ENCODE results near the gene CACNA2D4. TPM values are rescaled to one million over a fixed set of nuclear protein-coding genes. Genes with fewer than 3 reads are reported as not detected.

CACNA2D4 gene
- total and polyA plus RNA-seq, 4 donors, result 0.82 to 2.8 (median 1.3) TPM

DNA sequence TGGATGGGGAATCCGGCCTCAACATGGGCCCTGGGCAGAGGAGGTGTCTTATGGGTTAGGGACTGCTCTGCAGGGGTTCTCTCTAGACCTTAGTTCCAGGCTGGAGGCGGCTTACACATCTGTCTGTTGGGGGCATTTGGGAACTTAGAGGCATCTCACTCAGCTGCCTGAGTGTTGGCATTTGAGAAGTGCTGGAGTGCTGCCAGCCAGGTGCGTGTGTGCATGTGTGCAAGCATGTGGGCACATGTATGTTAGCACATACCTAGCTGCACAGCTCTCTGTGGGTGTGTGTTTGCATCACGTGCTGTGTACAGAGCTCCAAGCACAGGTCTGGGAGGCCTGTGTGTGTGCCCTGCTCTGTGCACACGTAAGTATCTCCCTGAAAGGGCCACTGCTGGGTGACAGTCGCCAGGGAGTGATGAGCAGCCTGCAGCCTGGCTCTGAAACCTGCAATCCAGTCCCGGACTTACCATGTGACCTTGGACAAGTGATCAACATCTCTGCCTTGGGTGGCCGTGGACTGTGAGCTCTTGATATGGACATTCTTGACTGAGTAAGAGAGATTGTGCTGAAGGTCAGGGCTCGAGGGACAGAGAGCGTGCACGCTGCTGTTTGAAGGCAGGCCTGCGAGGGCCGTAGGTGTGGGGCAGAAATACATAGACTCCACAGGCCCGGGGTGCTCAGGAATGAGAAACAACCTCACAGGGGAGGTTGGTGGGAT is 92.9 kb downstream of the CACNA2D4 start:
- Histone ChIP-seq H3K4me3 (ENCODE audit: low read depth in 1 of 3, low read length in 3 of 3) (no peak overlapping the region), H3K9me3 (ENCODE audit: control insufficient read depth in 4 of 4, low read length in 3 of 4) (no peaks in the 10 kb centered on the region), H3K36me3 (ENCODE audit: control insufficient read depth in 4 of 4, insufficient read depth in 3 of 4, low read depth in 1 of 4, low read length in 3 of 4) (no peaks in the 10 kb centered on the region), H3K9ac (ENCODE audit: low read depth in 1 of 2, low read length in 2 of 2) (no peak overlapping the region), H3K27me3 (ENCODE audit: control insufficient read depth in 4 of 4, insufficient read depth in 4 of 4, low read length in 3 of 4) (peaks cover 0 to 6% (median under 1%) of the 10 kb centered on the region in 4 donors), H3K4me1 (ENCODE audit: control insufficient read depth in 4 of 4, insufficient read depth in 4 of 4, low read length in 3 of 4) (no peaks in the 10 kb centered on the region), H3K27ac (ENCODE audit: low read depth in 1 of 2, low read length in 2 of 2) (no peak overlapping the region)
- no peak for TF ChIP-seq TAF1 (conservative IDR thresholded peaks at IDR 0.05)
- TF ChIP-seq YY1 (IDR thresholded peaks at IDR 0.05), result no peak
- no peak for TF ChIP-seq NR2F2 (IDR thresholded peaks at IDR 0.05)
- no peak for TF ChIP-seq FOXA2 (IDR thresholded peaks at IDR 0.05)
- no peak for TF ChIP-seq RXRA (IDR thresholded peaks at IDR 0.05)
- no peak for TF ChIP-seq HNF4G (IDR thresholded peaks at IDR 0.05)
- no peak for TF ChIP-seq JUND (IDR thresholded peaks at IDR 0.05)
- TF ChIP-seq, protein P1, sequence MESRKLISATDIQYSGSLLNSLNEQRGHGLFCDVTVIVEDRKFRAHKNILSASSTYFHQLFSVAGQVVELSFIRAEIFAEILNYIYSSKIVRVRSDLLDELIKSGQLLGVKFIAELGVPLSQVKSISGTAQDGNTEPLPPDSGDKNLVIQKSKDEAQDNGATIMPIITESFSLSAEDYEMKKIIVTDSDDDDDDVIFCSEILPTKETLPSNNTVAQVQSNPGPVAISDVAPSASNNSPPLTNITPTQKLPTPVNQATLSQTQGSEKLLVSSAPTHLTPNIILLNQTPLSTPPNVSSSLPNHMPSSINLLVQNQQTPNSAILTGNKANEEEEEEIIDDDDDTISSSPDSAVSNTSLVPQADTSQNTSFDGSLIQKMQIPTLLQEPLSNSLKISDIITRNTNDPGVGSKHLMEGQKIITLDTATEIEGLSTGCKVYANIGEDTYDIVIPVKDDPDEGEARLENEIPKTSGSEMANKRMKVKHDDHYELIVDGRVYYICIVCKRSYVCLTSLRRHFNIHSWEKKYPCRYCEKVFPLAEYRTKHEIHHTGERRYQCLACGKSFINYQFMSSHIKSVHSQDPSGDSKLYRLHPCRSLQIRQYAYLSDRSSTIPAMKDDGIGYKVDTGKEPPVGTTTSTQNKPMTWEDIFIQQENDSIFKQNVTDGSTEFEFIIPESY (IDR thresholded peaks at IDR 0.05), result no peak
- TF ChIP-seq EGR1 (IDR thresholded peaks at IDR 0.05; ENCODE audit: low read depth in 2 of 2), result no peak
- TF ChIP-seq FOXA1 (IDR thresholded peaks at IDR 0.05), result no peak
- no peak for TF ChIP-seq RAD21 (IDR thresholded peaks at IDR 0.05)
- DNase-seq (ENCODE audit: low spot score), result no peak
- 74% methylated on average over 14 of the region's 14 CpGs for WGBS

DNA sequence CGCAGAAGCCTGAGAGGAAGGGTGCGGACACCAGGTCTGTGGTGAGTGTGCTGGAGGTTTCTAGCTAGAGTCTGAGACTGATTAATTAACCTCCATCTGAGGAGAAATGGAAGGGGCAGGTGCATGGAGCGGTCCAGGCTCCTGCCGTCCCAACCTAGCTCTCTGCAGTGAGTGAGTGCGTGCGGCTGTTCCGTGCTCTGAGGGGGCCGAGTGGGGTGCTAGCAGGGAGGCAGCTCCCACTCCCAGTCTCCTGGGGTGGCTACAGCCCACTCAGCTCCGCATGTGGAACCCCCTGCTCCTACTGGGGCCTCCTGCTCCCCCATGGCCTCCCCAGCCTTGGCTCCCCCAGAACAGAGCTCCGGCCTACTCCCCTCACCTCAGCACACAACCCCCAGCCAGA is 95.2 kb downstream of the CACNA2D4 start:
- WGBS, result 93% methylated on average over 10 of the region's 10 CpGs

DNA sequence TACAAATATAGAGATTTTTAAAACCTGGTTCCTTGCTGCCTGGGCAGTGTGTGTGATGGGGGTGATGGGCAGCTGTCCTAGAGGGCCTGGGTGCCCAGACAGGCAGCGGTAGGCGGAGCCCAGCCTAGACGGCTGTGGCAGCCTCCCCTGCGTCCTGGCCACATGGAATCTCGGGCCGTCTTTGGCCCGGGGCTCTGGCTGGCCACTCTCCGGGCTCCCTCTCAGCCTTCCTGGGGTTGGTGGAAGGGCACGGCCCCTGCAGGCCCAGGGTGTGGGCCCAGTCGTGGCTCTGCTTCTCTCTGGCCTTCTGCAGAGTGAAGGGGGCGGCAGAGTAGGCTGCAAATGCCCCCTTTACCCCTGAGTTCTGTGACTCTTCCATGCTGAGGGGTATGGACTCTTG is 95.8 kb downstream of the CACNA2D4 start:
- WGBS, result 81% methylated on average over 11 of the region's 11 CpGs
- no peaks in the 10 kb centered on the region for H3K9me3 ChIP-seq (ENCODE audit: control insufficient read depth in 4 of 4, low read length in 3 of 4)
- TF ChIP-seq, protein P2, sequence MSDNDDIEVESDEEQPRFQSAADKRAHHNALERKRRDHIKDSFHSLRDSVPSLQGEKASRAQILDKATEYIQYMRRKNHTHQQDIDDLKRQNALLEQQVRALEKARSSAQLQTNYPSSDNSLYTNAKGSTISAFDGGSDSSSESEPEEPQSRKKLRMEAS (IDR thresholded peaks at IDR 0.05), result no peak
- TF ChIP-seq, protein P3, sequence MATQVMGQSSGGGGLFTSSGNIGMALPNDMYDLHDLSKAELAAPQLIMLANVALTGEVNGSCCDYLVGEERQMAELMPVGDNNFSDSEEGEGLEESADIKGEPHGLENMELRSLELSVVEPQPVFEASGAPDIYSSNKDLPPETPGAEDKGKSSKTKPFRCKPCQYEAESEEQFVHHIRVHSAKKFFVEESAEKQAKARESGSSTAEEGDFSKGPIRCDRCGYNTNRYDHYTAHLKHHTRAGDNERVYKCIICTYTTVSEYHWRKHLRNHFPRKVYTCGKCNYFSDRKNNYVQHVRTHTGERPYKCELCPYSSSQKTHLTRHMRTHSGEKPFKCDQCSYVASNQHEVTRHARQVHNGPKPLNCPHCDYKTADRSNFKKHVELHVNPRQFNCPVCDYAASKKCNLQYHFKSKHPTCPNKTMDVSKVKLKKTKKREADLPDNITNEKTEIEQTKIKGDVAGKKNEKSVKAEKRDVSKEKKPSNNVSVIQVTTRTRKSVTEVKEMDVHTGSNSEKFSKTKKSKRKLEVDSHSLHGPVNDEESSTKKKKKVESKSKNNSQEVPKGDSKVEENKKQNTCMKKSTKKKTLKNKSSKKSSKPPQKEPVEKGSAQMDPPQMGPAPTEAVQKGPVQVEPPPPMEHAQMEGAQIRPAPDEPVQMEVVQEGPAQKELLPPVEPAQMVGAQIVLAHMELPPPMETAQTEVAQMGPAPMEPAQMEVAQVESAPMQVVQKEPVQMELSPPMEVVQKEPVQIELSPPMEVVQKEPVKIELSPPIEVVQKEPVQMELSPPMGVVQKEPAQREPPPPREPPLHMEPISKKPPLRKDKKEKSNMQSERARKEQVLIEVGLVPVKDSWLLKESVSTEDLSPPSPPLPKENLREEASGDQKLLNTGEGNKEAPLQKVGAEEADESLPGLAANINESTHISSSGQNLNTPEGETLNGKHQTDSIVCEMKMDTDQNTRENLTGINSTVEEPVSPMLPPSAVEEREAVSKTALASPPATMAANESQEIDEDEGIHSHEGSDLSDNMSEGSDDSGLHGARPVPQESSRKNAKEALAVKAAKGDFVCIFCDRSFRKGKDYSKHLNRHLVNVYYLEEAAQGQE (IDR thresholded peaks at IDR 0.05), result no peak
- TF ChIP-seq TAF1 (conservative IDR thresholded peaks at IDR 0.05), result no peak
- TF ChIP-seq HNF4A (conservative IDR thresholded peaks at IDR 0.05), result no peak
- TF ChIP-seq EGR1 (IDR thresholded peaks at IDR 0.05; ENCODE audit: low read depth in 2 of 2), result no peak
- no peak for TF ChIP-seq JUND (IDR thresholded peaks at IDR 0.05)
- TF ChIP-seq, protein P4, sequence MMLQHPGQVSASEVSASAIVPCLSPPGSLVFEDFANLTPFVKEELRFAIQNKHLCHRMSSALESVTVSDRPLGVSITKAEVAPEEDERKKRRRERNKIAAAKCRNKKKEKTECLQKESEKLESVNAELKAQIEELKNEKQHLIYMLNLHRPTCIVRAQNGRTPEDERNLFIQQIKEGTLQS (IDR thresholded peaks at IDR 0.05), result no peak
- no peak for TF ChIP-seq HNF4G (IDR thresholded peaks at IDR 0.05)
- TF ChIP-seq GABPA (IDR thresholded peaks at IDR 0.05 in 1 of 2, conservative IDR thresholded peaks at IDR 0.05 in 1 of 2), result no peak
- TF ChIP-seq, protein P1 (IDR thresholded peaks at IDR 0.05), result no peak
- TF ChIP-seq NR2F2 (IDR thresholded peaks at IDR 0.05), result no peak
- TF ChIP-seq RXRA (IDR thresholded peaks at IDR 0.05), result no peak
- TF ChIP-seq YY1 (IDR thresholded peaks at IDR 0.05), result no peak
- TF ChIP-seq, protein P5, sequence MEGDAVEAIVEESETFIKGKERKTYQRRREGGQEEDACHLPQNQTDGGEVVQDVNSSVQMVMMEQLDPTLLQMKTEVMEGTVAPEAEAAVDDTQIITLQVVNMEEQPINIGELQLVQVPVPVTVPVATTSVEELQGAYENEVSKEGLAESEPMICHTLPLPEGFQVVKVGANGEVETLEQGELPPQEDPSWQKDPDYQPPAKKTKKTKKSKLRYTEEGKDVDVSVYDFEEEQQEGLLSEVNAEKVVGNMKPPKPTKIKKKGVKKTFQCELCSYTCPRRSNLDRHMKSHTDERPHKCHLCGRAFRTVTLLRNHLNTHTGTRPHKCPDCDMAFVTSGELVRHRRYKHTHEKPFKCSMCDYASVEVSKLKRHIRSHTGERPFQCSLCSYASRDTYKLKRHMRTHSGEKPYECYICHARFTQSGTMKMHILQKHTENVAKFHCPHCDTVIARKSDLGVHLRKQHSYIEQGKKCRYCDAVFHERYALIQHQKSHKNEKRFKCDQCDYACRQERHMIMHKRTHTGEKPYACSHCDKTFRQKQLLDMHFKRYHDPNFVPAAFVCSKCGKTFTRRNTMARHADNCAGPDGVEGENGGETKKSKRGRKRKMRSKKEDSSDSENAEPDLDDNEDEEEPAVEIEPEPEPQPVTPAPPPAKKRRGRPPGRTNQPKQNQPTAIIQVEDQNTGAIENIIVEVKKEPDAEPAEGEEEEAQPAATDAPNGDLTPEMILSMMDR (IDR thresholded peaks at IDR 0.05; ENCODE audit: low read depth, low read length, missing input control), result no peak

More for the DNA sequence above, 95.2 kb downstream of the CACNA2D4 start:
- Histone ChIP-seq H3K36me3 (ENCODE audit: control insufficient read depth in 4 of 4, insufficient read depth in 3 of 4, low read depth in 1 of 4, low read length in 3 of 4) (no peaks in the 10 kb centered on the region), H3K4me3 (ENCODE audit: low read depth in 1 of 3, low read length in 3 of 3) (no peak overlapping the region), H3K27ac (ENCODE audit: low read depth in 1 of 2, low read length in 2 of 2) (no peak overlapping the region), H3K9me3 (ENCODE audit: control insufficient read depth in 4 of 4, low read length in 3 of 4) (no peaks in the 10 kb centered on the region), H3K27me3 (ENCODE audit: control insufficient read depth in 4 of 4, insufficient read depth in 4 of 4, low read length in 3 of 4) (peaks cover 0 to 5% (median 1%) of the 10 kb centered on the region in 4 donors), H3K4me1 (ENCODE audit: control insufficient read depth in 4 of 4, insufficient read depth in 4 of 4, low read length in 3 of 4) (no peaks in the 10 kb centered on the region), H3K9ac (ENCODE audit: low read depth in 1 of 2, low read length in 2 of 2) (no peak overlapping the region)
- DNase-seq (ENCODE audit: low spot score), result no peak
- TF ChIP-seq TAF1 (conservative IDR thresholded peaks at IDR 0.05), result no peak
- no peak for TF ChIP-seq RXRA (IDR thresholded peaks at IDR 0.05)

More for the DNA sequence above, 95.8 kb downstream of the CACNA2D4 start:
- Histone ChIP-seq H3K9ac (ENCODE audit: low read depth in 1 of 2, low read length in 2 of 2) (no peak overlapping the region), H3K4me3 (ENCODE audit: low read depth in 1 of 3, low read length in 3 of 3) (no peak overlapping the region), H3K27ac (ENCODE audit: low read depth in 1 of 2, low read length in 2 of 2) (no peak overlapping the region), H3K4me1 (ENCODE audit: control insufficient read depth in 4 of 4, insufficient read depth in 4 of 4, low read length in 3 of 4) (no peaks in the 10 kb centered on the region), H3K36me3 (ENCODE audit: control insufficient read depth in 4 of 4, insufficient read depth in 3 of 4, low read depth in 1 of 4, low read length in 3 of 4) (no peaks in the 10 kb centered on the region), H3K27me3 (ENCODE audit: control insufficient read depth in 4 of 4, insufficient read depth in 4 of 4, low read length in 3 of 4) (peaks cover 0 to 5% (median 1%) of the 10 kb centered on the region in 4 donors)
- no peak for DNase-seq (ENCODE audit: low spot score)
